GM19372 (cell line): ENCODE results near the gene SPAG4.
A peak's percentile ranks its signal among the peaks of the same experiment; 100 is the strongest.

Experiments used
- ATAC-seq: cut with Tn5 transposase; IDR thresholded peaks from one replicate; pipeline ENCODE4 v1.9.1; 2021; ENCODE audit warnings: mild to moderate bottlenecking, low read depth, moderate library complexity; ENCODE audit not compliant: unreplicated experiment

SPAG4 gene

DNA sequence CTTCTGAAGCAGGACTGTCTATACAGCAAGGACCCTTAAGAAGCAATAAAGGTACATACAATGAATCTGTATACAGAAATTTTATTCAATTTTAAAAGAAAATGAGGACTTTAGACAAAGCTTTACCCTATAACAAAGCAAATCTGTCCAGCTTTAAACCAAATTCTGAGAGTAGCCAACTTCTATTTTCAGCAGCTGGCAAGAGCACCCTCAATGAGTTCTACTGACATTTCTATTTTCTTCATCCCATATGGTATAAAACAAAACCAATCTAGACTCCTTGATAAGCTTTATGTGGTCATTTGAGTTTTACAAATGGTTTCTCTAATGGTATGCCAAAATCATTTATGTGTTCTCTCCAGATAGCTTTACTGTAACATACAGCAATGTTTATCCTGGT lies 36.3 kb downstream of the SPAG4 start:
- ATAC-seq: no peak

GRCh38 chr20:35652641-35653429 lies 37.2 kb downstream of the SPAG4 start:
- ATAC-seq: no peak

DNA sequence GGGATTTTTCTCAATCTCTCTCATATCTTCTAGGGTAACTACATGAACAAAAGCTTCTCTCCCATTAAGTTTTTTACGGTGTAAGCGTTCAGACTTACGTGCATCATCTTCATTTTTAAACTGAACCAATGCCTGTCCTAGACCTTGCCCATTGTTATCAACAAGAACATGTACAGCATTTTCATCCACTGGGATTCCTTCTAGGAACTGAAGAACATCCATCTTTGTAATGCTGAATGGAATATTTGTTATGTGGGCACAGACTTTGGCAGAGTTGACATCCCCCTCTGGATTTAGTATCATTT lies 37.8 kb downstream of the SPAG4 start:
- no peak for ATAC-seq

DNA sequence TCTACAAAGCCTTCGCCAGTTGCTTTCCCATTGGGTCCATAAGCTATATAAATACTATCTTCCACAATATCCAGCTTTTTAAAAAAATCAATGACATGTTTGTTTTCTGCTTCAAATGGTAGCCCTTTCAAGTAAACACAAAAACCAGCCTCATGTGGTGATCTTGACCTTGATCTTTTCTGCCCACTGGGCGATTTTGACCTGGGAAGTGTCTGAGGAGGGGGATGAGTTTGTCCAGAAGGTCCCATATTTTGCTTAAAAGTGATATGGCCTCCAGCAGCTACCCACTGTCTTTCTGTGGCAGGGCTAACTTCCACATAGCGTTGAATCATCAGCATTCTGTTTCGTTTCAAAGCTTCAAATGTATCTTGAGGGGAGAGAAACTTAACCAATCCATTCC lies 38.3 kb downstream of the SPAG4 start:
- ATAC-seq: no peak

- no peak for ATAC-seq
These were observed 38.8 kb downstream of the SPAG4 start for GRCh38 chr20:35654415-35654814.

DNA sequence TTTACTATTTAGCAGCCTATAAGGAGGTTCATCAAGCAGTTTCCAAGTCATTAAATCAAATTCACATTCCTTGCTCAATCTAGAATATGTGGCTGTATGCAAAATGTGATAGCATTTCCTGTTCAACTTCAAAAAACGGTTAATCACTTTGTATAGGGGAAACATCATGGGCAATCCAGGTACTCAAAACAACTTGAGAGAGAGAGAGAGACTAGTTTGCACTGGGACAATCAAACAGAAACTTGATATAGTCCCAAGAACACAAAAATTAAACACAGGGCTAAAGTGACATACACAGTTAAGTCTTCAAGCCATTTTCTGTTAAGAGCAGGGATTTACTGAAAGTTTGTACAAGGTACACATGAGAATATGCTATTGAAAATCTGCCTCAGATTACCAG lies 41.6 kb downstream of the SPAG4 start:
- ATAC-seq: no peak

- ATAC-seq: no peak
These were observed 44.7 kb downstream of the SPAG4 start for GRCh38 chr20:35660122-35660937.

DNA sequence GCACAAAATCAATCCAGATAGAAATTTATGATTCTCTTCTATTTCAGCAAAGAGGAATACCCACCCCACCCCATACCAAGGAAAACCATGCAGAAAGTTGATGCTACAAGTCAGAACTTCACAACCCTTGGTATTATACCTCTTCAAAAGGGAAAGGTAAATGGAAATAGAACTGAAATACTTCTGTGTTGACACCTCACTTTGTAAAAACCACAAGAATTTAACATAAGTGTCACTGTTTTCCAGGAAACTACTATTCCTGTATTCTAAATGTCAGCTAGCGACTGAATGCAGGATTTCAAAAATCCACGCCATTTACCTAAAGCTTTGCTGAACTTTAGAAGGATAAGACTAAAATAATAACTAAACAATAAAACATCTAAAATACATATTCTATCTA lies 45.4 kb downstream of the SPAG4 start:
- ATAC-seq: no peak

- ATAC-seq: no peak
These were observed 46.3 kb downstream of the SPAG4 start for GRCh38 chr20:35661908-35662307.

- no peak for ATAC-seq
These were observed 46.9 kb downstream of the SPAG4 start for GRCh38 chr20:35662551-35662950.

- ATAC-seq: peak; percentile 24
These were observed 48.2 kb downstream of the SPAG4 start for GRCh38 chr20:35663516-35664465.

GRCh38 chr20:35664466-35665206 lies 49.0 kb downstream of the SPAG4 start, which contains the start of the genes CPNE1 and RBM12:
Gene CPNE1, minus strand, starts transcription at chr20:35664900. Its CDS starts 31,977 bp downstream, at chr20:35632923.
Gene RBM12, minus strand, starts transcription at chr20:35664900. Its CDS starts 9,578 bp downstream, at chr20:35655322.
- peak; percentile 78 for ATAC-seq

DNA sequence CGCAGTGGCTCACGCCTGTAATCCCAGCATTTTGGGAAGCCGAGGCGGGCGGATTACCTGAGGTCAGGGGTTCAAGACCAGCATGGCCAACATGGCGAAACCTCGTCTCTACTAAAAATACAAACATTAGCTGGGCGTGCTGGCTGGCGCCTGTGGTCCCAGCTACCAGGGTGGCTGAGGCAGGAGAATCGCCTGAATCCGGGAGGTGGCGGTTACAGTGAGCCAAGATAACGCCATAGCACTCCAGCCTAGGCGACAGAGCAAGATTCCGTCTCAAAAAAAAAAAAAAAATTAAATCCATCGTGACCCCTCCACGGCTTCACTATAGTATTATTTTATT lies 50.3 kb downstream of the SPAG4 start:
- ATAC-seq: no peak

DNA sequence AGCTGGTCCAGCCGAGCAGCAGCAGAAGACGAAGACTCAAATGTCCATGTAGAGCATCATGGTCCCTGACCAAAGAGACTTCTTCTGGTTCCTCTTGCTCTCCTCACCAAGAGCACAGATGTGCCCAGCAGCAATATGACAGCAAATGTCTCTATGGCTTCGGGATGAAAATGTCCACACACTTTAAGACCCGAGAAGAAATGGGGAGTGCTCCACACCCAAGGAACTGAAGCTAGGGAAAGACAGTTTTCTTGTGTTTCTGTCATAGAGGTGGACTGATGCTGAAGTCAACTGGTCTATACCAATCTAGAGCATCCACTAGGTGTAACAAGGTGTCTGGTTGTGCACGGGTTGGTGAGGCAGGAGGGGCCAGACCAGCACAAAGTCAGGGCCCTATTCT lies 53.6 kb downstream of the SPAG4 start:
- no peak for ATAC-seq

- no peak for ATAC-seq
These were observed 54.1 kb downstream of the SPAG4 start for GRCh38 chr20:35669681-35670080.
